GM12892 (cell line): ENCODE results near the gene DGCR8.

Experiments used
- POLR2A ChIP-seq: IDR thresholded peaks from 2 replicates; pipeline ENCODE4 v1.6.1; 2011; ENCODE audit warnings: low read depth, low read length, control low read depth
- POLR2AphosphoS5 ChIP-seq: IDR thresholded peaks from 2 replicates; pipeline ENCODE4 v1.6.1; 2011; ENCODE audit warnings: low read depth, low read length, control low read depth
- TAF1 ChIP-seq: IDR thresholded peaks from 2 replicates; pipeline ENCODE4 v1.6.1; 2011; ENCODE audit warnings: low read depth, mild to moderate bottlenecking, control low read depth, low read length, borderline replicate concordance

GRCh38 chr22:20114506-20115475, 34.8 kb downstream of the DGCR8 start:
- no peak for TF ChIP-seq POLR2A
- TF ChIP-seq POLR2AphosphoS5: no peak
- TF ChIP-seq TAF1: no peak
